ENCODE data around the gene EFNA2. TPM values are rescaled to one million over a fixed set of nuclear protein-coding genes. Genes with fewer than 3 reads are reported as not detected.

The EFNA2 gene
- polyA plus RNA-seq, 3 donors = not detected

DNA sequence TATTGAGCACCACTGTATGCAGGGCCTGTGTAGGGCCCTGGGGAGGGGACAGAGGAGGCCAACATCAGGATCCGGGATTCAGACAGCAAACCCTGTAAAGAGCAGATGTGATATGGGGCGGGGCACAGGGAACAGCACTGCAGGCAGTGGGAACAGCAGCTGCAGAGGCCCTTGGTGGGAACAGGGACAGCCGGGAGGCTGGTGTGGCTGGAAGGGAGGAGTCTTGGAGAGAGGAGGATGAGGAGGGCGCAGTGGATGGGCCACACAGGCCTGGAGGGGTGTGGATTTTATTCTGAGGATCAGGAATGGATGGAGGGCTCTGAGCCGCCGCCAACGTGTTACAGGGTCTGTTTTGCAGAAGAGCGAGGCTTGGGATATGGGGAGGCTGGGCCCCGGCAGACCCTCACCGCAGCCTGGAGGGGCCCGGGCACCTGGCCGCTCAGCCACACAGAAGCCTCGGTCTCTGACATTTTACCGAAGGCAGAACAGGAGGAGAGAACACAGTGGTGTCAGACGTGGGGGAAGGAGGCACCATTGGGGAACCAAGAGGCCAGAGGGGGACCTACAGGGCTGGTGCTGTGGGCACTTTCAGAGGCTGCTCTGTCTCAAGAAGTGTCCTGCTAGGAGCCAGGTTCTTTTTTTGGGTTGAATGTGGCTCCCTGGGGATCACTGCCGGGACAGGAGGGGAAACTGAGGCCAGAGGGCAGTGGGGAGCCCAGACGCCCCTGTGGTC lies 6.9 kb downstream of the EFNA2 start:
- Histone ChIP-seq H3K4me2 (replicated peaks; ENCODE audit: extremely low read depth, low read length, poor library complexity, severe bottlenecking) (no peak overlapping the region), H4K20me1 (ENCODE audit: insufficient read depth, low read length) (no peaks in the 10 kb centered on the region), H3K36me3 (replicated peaks in 1 of 2; ENCODE audit: control insufficient read depth in 1 of 2, insufficient read depth in 2 of 2, low read length in 2 of 2) (no peaks in the 10 kb centered on the region), H2AFZ (ENCODE audit: insufficient read depth, low read depth, low read length, poor library complexity, severe bottlenecking) (no peak overlapping the region), H3K4me1 (ENCODE audit: control insufficient read depth in 1 of 2, insufficient read depth in 2 of 2, low read length in 2 of 2) (peaks cover 7 to 8% of the 10 kb centered on the region in 2 donors), H3K79me2 (ENCODE audit: insufficient read depth, low read length) (no peaks in the 10 kb centered on the region), H3K9ac (ENCODE audit: insufficient read depth, low read length, poor library complexity, severe bottlenecking) (no peak overlapping the region), H3K27ac (ENCODE audit: low read depth in 1 of 2, low read length in 2 of 2) (no peak overlapping the region), H3K4me3 (replicated peaks in 1 of 3; ENCODE audit: low read depth in 2 of 3, low read length in 3 of 3) (no peak overlapping the region), H3K27me3 (ENCODE audit: control insufficient read depth in 2 of 2, insufficient read depth in 2 of 2, low read length in 2 of 2) (peaks cover 2 to 28% of the 10 kb centered on the region in 2 donors), H3K9me3 (replicated peaks in 1 of 2; ENCODE audit: control insufficient read depth in 1 of 2, insufficient read depth in 1 of 2, low read length in 2 of 2) (no peaks in the 10 kb centered on the region)
- intact Hi-C loops (cut with micrococcal nuclease) = no loop called here
- H3K4me1 Mint-ChIP-seq = peaks cover 7% of the 10 kb centered on the region
- H3K36me3 Mint-ChIP-seq = no peaks in the 10 kb centered on the region
- peaks cover 0 to 10% (median 0%) of the 10 kb centered on the region in 7 donors for H3K9me3 Mint-ChIP-seq
- TF ChIP-seq, protein P1, sequence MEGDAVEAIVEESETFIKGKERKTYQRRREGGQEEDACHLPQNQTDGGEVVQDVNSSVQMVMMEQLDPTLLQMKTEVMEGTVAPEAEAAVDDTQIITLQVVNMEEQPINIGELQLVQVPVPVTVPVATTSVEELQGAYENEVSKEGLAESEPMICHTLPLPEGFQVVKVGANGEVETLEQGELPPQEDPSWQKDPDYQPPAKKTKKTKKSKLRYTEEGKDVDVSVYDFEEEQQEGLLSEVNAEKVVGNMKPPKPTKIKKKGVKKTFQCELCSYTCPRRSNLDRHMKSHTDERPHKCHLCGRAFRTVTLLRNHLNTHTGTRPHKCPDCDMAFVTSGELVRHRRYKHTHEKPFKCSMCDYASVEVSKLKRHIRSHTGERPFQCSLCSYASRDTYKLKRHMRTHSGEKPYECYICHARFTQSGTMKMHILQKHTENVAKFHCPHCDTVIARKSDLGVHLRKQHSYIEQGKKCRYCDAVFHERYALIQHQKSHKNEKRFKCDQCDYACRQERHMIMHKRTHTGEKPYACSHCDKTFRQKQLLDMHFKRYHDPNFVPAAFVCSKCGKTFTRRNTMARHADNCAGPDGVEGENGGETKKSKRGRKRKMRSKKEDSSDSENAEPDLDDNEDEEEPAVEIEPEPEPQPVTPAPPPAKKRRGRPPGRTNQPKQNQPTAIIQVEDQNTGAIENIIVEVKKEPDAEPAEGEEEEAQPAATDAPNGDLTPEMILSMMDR (IDR thresholded peaks at IDR 0.05) = no peak
- H3K27ac Mint-ChIP-seq = no peak overlapping the region
- WGBS (ENCODE audit: insufficient coverage) = 86% methylated on average over 17 of the region's 17 CpGs
- H3K27me3 Mint-ChIP-seq (ENCODE audit: low read depth in 3 of 3) = peaks cover 21 to 64% (median 37%) of the 10 kb centered on the region in 3 donors
- peak overlapping the region in 1 of 2 donors; percentile 53 for H3K4me3 Mint-ChIP-seq
- DNase-seq = no peak

- no peaks in the 10 kb centered on the region for H4K20me1 ChIP-seq (ENCODE audit: insufficient read depth, low read length)
- H3K36me3 ChIP-seq (replicated peaks in 1 of 2; ENCODE audit: control insufficient read depth in 1 of 2, insufficient read depth in 2 of 2, low read length in 2 of 2) = no peaks in the 10 kb centered on the region
- H3K4me1 Mint-ChIP-seq = peaks cover 7% of the 10 kb centered on the region
- H3K27me3 ChIP-seq (ENCODE audit: control insufficient read depth in 2 of 2, insufficient read depth in 2 of 2, low read length in 2 of 2) = peaks cover 0 to 15% of the 10 kb centered on the region in 2 donors
- intact Hi-C loops (cut with micrococcal nuclease) = no loop called here
- H3K4me3 Mint-ChIP-seq = peak overlapping the region in 1 of 2 donors; percentile 60
- TF ChIP-seq, protein P1 (IDR thresholded peaks at IDR 0.05) = no peak
- H3K9ac ChIP-seq (ENCODE audit: insufficient read depth, low read length, poor library complexity, severe bottlenecking) = no peak overlapping the region
- no peaks in the 10 kb centered on the region for H3K36me3 Mint-ChIP-seq
- H3K4me2 ChIP-seq (replicated peaks; ENCODE audit: extremely low read depth, low read length, poor library complexity, severe bottlenecking) = no peak overlapping the region
- no peak for DNase-seq
- no peak overlapping the region for H3K4me3 ChIP-seq (replicated peaks in 1 of 3; ENCODE audit: low read depth in 2 of 3, low read length in 3 of 3)
- 75% methylated on average over 26 of the region's 35 CpGs for WGBS (ENCODE audit: insufficient coverage)
- H3K4me1 ChIP-seq (ENCODE audit: control insufficient read depth in 1 of 2, insufficient read depth in 2 of 2, low read length in 2 of 2) = peaks cover 7 to 8% of the 10 kb centered on the region in 2 donors
- H3K9me3 ChIP-seq (replicated peaks in 1 of 2; ENCODE audit: control insufficient read depth in 1 of 2, insufficient read depth in 1 of 2, low read length in 2 of 2) = no peaks in the 10 kb centered on the region
- H3K27ac Mint-ChIP-seq = no peak overlapping the region
- H3K27me3 Mint-ChIP-seq (ENCODE audit: low read depth in 3 of 3) = peaks cover 16 to 49% (median 31%) of the 10 kb centered on the region in 3 donors
- H3K79me2 ChIP-seq (ENCODE audit: insufficient read depth, low read length) = no peaks in the 10 kb centered on the region
- no peak overlapping the region for H3K27ac ChIP-seq (ENCODE audit: low read depth in 1 of 2, low read length in 2 of 2)
- H3K9me3 Mint-ChIP-seq = peaks cover 0 to 8% (median 0%) of the 10 kb centered on the region in 7 donors
- no peak overlapping the region for H2AFZ ChIP-seq (ENCODE audit: insufficient read depth, low read depth, low read length, poor library complexity, severe bottlenecking)
These were observed 8.3 kb downstream of the EFNA2 start for GRCh38 chr19:1293782-1294604.

Measured in CD14-positive monocyte (primary cell).